T-helper 2 cell treated with Interferon-gamma antibody and Interleukin-4, amounts not matched to agents 100 ng/mL and 5 ng/mL, for 36 hours (primary cell): ENCODE results near the gene FOCAD. TPM values are rescaled to one million over a fixed set of nuclear protein-coding genes. Genes with fewer than 3 reads are reported as not detected.
"Not testable (repeated sequence)": the region's sequence is repeated elsewhere in the genome, so short reads cannot be mapped to it uniquely, and the experiment has no call there.

Experiments
- intact Hi-C: fragments of 100-400 bp; cut with micrococcal nuclease; formaldehyde crosslinking; loops from one replicate; pipeline ENCODE4 v1.15.1; 2023
- total RNA-seq: library from RNA; stranded (reverse); gene quantifications from 2 replicates; pipeline ENCODE4 v1.2.3, GENCODE V29; 2022

Gene FOCAD
- 30.6 and 34.6 TPM in 2 replicates for total RNA-seq

- intact Hi-C loops: loop anchor here (1.0 to 10.0 kb wide), 6 partner anchors 62 to 411 kb away; partner anchors contain the start of genes HACD4 and MLLT3
Observed at GRCh38 chr9:20684035-20684874, at the start of gene FOCAD. FOCAD (plus strand) TSS chr9:20684259; CDS start chr9:20715354, 31,095 bp downstream.

GRCh38 chr9:20634895-20635294 is 49.2 kb upstream of the FOCAD start:
- intact Hi-C loops: no loop called here

GRCh38 chr9:20636888-20637440 is 47.1 kb upstream of the FOCAD start:
- intact Hi-C loops: no loop called here

GRCh38 chr9:20640331-20641187 is 43.5 kb upstream of the FOCAD start:
- intact Hi-C loops: no loop called here

GRCh38 chr9:20642045-20642444 is 42.0 kb upstream of the FOCAD start:
- intact Hi-C loops: no loop called here

GRCh38 chr9:20643660-20644059 is 40.4 kb upstream of the FOCAD start:
- intact Hi-C loops: no loop called here

GRCh38 chr9:20646656-20647055 is 37.4 kb upstream of the FOCAD start:
- intact Hi-C loops: no loop called here

GRCh38 chr9:20649381-20649780 is 34.7 kb upstream of the FOCAD start:
- intact Hi-C loops: no loop called here

GRCh38 chr9:20650313-20650712 is 33.7 kb upstream of the FOCAD start:
- intact Hi-C loops: no loop called here

- intact Hi-C loops: no loop called here
Observed at GRCh38 chr9:20650750-20651299, 33.2 kb upstream of the FOCAD start.

- intact Hi-C loops: no loop called here
Observed at GRCh38 chr9:20651939-20652338, 32.1 kb upstream of the FOCAD start.

GRCh38 chr9:20658246-20658667 is 25.8 kb upstream of the FOCAD start:
- intact Hi-C loops: not testable (repeated sequence)

GRCh38 chr9:20658677-20659473 is 25.2 kb upstream of the FOCAD start:
- intact Hi-C loops: no loop called here

- intact Hi-C loops: no loop called here
Observed at GRCh38 chr9:20659474-20659967, 24.5 kb upstream of the FOCAD start.

- intact Hi-C loops: no loop called here
Observed at GRCh38 chr9:20662156-20662555, 21.9 kb upstream of the FOCAD start.

GRCh38 chr9:20663133-20663532 is 20.9 kb upstream of the FOCAD start:
- intact Hi-C loops: no loop called here

- intact Hi-C loops: no loop called here
Observed at GRCh38 chr9:20664501-20664900, 19.6 kb upstream of the FOCAD start.

GRCh38 chr9:20670395-20670794 is 13.7 kb upstream of the FOCAD start:
- intact Hi-C loops: no loop called here

GRCh38 chr9:20671635-20672034 is 12.4 kb upstream of the FOCAD start:
- intact Hi-C loops: no loop called here

GRCh38 chr9:20673537-20673936 is 10.5 kb upstream of the FOCAD start:
- intact Hi-C loops: not testable (repeated sequence)
